Osteoblast (primary cell): ENCODE data around the gene WWP2. TPM values are rescaled to one million over a fixed set of nuclear protein-coding genes. Genes with fewer than 3 reads are reported as not detected.

ENCODE experiments used
- DNase-seq: peaks from one replicate; pipeline ENCODE4 v3.0.0; 2011; ENCODE audit warnings: low spot score, mixed read lengths; ENCODE audit not compliant: insufficient read length; ENCODE audit errors: missing footprints
- H2AFZ ChIP-seq: 2 replicates; pipeline ENCODE4 v1.6.0; 2011; ENCODE audit warnings: mild to moderate bottlenecking, low read length
- H3K27ac ChIP-seq: 2 replicates; pipeline ENCODE4 v1.5.1; 2011; ENCODE audit warnings: mild to moderate bottlenecking, low read depth, low read length, moderate library complexity
- H3K27me3 ChIP-seq: 2 replicates; pipeline ENCODE4 v1.6.0; 2012; ENCODE audit warnings: mild to moderate bottlenecking, control low read depth, inconsistent platforms, low read length, moderate library complexity; ENCODE audit not compliant: insufficient read depth
- H3K36me3 ChIP-seq: 2 replicates; pipeline ENCODE4 v1.5.1; 2011; ENCODE audit warnings: mild to moderate bottlenecking, low read length, control low read depth, moderate library complexity; ENCODE audit not compliant: insufficient read depth
- H3K4me1 ChIP-seq: 2 replicates; pipeline ENCODE4 v1.5.1; 2011; ENCODE audit warnings: mild to moderate bottlenecking, low read length, control low read depth, moderate library complexity; ENCODE audit not compliant: insufficient read depth
- H3K4me2 ChIP-seq: 2 replicates; pipeline ENCODE4 v1.6.0; 2011; ENCODE audit warnings: mild to moderate bottlenecking, low read length; ENCODE audit not compliant: insufficient read depth
- H3K4me3 ChIP-seq: fragments of 200-600 bp; sonication (generic); 3 replicates; pipeline ENCODE4 v1.5.1; 2012; ENCODE audit warnings: mild to moderate bottlenecking, low read length, inconsistent platforms; ENCODE audit not compliant: insufficient read depth
- H3K79me2 ChIP-seq: 2 replicates; pipeline ENCODE4 v1.6.0; 2012; ENCODE audit warnings: mild to moderate bottlenecking, low read length, control low read depth, inconsistent platforms; ENCODE audit not compliant: insufficient read depth
- H3K9me3 ChIP-seq: 2 replicates; pipeline ENCODE4 v1.5.1; 2011; ENCODE audit warnings: low read depth, low read length, control low read depth
- H4K20me1 ChIP-seq: 2 replicates; pipeline ENCODE4 v1.6.0; 2012; ENCODE audit warnings: mild to moderate bottlenecking, low read length, control low read depth; ENCODE audit not compliant: insufficient read depth
- total RNA-seq: library from RNA; depleted of rRNA; stranded (reverse); fragments of >200 nt; gene quantifications from 2 replicates; pipeline ENCODE4 v1.2.3, GENCODE V29; 2012
- TF ChIP-seq, protein P1 (sequence below): IDR thresholded peaks from 2 replicates; pipeline ENCODE4 v1.5.1; 2011; ENCODE audit warnings: mild to moderate bottlenecking, low read depth, low read length, moderate library complexity; ENCODE audit errors: extremely low read depth

Gene WWP2
- total RNA-seq, 1 donor: 46.7 TPM

DNA sequence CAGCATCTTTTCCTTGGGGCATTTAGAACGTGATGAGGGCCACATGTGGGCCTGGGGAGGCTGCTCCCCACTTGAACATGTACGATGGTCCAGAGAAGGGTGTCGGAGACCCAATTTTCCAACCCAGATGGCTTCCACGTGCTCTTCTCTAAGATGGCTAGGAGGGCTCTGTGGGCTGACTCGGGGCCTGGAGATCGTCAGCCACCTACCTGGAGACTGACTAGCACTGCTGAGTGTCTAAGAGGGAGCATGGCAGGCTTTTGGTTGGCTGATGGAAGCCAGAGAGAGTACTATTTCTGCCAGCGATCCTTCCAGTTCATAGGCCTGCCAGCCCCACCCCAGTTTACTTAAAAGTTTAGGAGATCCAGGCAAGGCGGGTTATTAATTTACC, 128.8 kb downstream of the WWP2 start:
- H4K20me1 ChIP-seq: no peaks in the 10 kb centered on the region
- no peak for DNase-seq
- H3K36me3 ChIP-seq: peaks cover 3% of the 10 kb centered on the region
- no peaks in the 10 kb centered on the region for H3K9me3 ChIP-seq
- H3K4me2 ChIP-seq: peak overlapping the region; percentile 57
- TF ChIP-seq, protein P1, sequence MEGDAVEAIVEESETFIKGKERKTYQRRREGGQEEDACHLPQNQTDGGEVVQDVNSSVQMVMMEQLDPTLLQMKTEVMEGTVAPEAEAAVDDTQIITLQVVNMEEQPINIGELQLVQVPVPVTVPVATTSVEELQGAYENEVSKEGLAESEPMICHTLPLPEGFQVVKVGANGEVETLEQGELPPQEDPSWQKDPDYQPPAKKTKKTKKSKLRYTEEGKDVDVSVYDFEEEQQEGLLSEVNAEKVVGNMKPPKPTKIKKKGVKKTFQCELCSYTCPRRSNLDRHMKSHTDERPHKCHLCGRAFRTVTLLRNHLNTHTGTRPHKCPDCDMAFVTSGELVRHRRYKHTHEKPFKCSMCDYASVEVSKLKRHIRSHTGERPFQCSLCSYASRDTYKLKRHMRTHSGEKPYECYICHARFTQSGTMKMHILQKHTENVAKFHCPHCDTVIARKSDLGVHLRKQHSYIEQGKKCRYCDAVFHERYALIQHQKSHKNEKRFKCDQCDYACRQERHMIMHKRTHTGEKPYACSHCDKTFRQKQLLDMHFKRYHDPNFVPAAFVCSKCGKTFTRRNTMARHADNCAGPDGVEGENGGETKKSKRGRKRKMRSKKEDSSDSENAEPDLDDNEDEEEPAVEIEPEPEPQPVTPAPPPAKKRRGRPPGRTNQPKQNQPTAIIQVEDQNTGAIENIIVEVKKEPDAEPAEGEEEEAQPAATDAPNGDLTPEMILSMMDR: no peak
- H3K79me2 ChIP-seq: no peaks in the 10 kb centered on the region
- peak overlapping the region; percentile 68 for H3K27ac ChIP-seq
- H3K27me3 ChIP-seq: no peaks in the 10 kb centered on the region
- H3K4me3 ChIP-seq: no peak overlapping the region
- peaks cover 9% of the 10 kb centered on the region for H3K4me1 ChIP-seq
- peak overlapping the region; percentile 91 for H2AFZ ChIP-seq

DNA sequence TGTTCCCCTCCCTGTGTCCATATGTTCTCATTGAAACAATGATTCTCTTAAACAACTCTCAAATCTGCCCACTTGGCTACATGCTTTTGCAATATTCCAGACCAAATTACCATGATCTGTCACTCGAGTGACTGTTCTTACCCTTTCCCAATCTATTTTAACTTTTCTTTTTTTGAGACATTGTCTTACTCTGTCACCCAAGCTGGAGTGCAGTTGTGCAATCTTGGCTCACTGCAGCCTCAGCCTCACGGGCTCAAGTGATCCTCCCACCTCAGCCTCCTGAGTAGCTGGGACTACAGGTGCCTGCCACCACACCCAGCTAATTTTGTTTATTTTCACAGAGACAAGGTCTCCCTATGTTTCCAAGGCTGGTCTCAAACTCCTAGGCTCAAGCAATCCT, 130.2 kb downstream of the WWP2 start:
- Histone ChIP-seq H3K4me1 (peaks cover 9% of the 10 kb centered on the region), H2AFZ (no peak overlapping the region), H3K79me2 (no peaks in the 10 kb centered on the region), H3K4me3 (no peak overlapping the region), H3K27ac (no peak overlapping the region), H4K20me1 (no peaks in the 10 kb centered on the region), H3K4me2 (no peak overlapping the region), H3K36me3 (peaks cover 3% of the 10 kb centered on the region), H3K27me3 (no peaks in the 10 kb centered on the region), H3K9me3 (no peaks in the 10 kb centered on the region)
- DNase-seq: no peak
- TF ChIP-seq, protein P1: no peak

DNA sequence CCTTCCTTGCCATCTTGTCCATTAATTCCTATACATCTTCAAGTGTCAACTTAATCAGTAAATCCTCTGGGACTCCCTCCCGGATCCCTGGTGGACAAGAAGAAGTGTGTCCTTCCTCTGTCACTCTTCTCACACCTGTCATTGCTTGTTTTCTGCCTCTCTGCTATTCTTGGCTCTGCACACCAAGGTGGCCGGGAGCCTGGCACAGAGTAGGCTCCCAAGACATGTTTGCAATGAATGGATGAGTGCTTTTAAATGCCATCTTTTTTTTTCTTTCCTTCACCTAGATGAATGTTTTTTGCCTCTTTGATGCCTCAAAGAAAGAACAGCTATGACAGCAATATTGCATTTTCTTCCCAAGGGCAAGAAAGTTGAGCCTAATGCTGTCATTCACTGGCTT, 131.0 kb downstream of the WWP2 start:
- no peak overlapping the region for H3K4me3 ChIP-seq
- no peaks in the 10 kb centered on the region for H3K79me2 ChIP-seq
- no peak overlapping the region for H3K27ac ChIP-seq
- H2AFZ ChIP-seq: no peak overlapping the region
- H3K27me3 ChIP-seq: no peaks in the 10 kb centered on the region
- peaks cover 9% of the 10 kb centered on the region for H3K4me1 ChIP-seq
- H4K20me1 ChIP-seq: no peaks in the 10 kb centered on the region
- H3K36me3 ChIP-seq: peaks cover 3% of the 10 kb centered on the region
- H3K4me2 ChIP-seq: no peak overlapping the region
- TF ChIP-seq, protein P1: no peak
- DNase-seq: peak; percentile 23
- H3K9me3 ChIP-seq: no peaks in the 10 kb centered on the region

DNA sequence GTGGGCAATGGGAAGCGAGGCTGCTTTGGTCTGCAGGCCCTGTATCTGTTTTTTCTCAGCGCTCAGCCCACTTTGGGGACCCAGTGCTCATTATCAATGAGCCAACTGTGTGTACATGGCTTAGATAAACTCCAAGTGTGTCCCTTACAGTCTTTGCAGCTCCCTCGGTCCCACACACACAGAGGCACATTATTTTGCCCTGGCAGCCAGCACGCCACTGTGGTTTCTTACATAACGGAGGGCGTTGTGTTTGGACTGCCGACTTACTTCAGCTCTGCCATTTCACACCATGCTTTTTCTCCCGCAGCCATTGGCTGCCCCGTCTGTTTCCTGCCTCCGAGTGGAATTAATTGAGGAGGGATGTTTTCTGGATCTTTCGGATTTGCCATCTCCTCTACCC, 132.5 kb downstream of the WWP2 start:
- peak overlapping the region; percentile 48 for H2AFZ ChIP-seq
- H3K79me2 ChIP-seq: no peaks in the 10 kb centered on the region
- H3K4me2 ChIP-seq: no peak overlapping the region
- TF ChIP-seq, protein P1: no peak
- no peaks in the 10 kb centered on the region for H3K27me3 ChIP-seq
- H3K4me1 ChIP-seq: peaks cover 9% of the 10 kb centered on the region
- no peaks in the 10 kb centered on the region for H4K20me1 ChIP-seq
- peak; percentile 39 for DNase-seq
- H3K27ac ChIP-seq: no peak overlapping the region
- H3K36me3 ChIP-seq: no peaks in the 10 kb centered on the region
- H3K9me3 ChIP-seq: no peaks in the 10 kb centered on the region
- no peak overlapping the region for H3K4me3 ChIP-seq
